Colonic mucosa (tissue), 4 donors: ENCODE results near the gene FANCE. TPM values are rescaled to one million over a fixed set of nuclear protein-coding genes. Genes with fewer than 3 reads are reported as not detected.

Experiments
- DNase-seq: peaks from one replicate; pipeline ENCODE4 v3.0.0-alpha.2; 2020
- H3K27ac ChIP-seq: fragments of 200-600 bp; one replicate; pipeline ENCODE4 v1.8.0; 2021
- H3K27me3 ChIP-seq: fragments of 200-600 bp; one replicate; pipeline ENCODE4 v1.8.0; 2021
- H3K36me3 ChIP-seq: fragments of 200-600 bp; one replicate; pipeline ENCODE4 v1.8.0; 2021
- H3K4me1 ChIP-seq: fragments of 200-600 bp; one replicate; pipeline ENCODE4 v1.8.0; 2021; ENCODE audit warnings: mild to moderate bottlenecking
- H3K4me3 ChIP-seq: fragments of 200-600 bp; one replicate; pipeline ENCODE4 v1.8.0; 2021
- H3K9ac ChIP-seq, 2 donors: one replicate each; pipeline ENCODE4 v1.7.0; 2013; ENCODE audit warnings: control low read depth in 2 of 2, low read depth in 2 of 2, low read length in 2 of 2
- H3K9me3 ChIP-seq: fragments of 200-600 bp; one replicate; pipeline ENCODE4 v1.8.0; 2021
- CTCF ChIP-seq: fragments of 200-600 bp; IDR thresholded peaks from one replicate; pipeline ENCODE4 v1.8.0; 2022; ENCODE audit warnings: antibody characterized with exemption, mild to moderate bottlenecking
- intact Hi-C: fragments of 100-400 bp; cut with DNase I; formaldehyde crosslinking; loops from one replicate; pipeline ENCODE4 v1.14.1; 2022
- total RNA-seq, 2 donors: library from RNA; stranded (reverse); fragmentation: NEBNext Ultra II Directional in 1 of 2; extraction: Animal tissue kit (Norgen Biotek cat#: 25700) in 1 of 2; gene quantifications; one replicate each; pipeline ENCODE4 v1.2.1, GENCODE V29; 2021
- donor health status: healthy.
- donor health status: DM: no; HTN: no; CAD: no.
- donor health status: DM: no; HTN: no; CAD: no.

Gene FANCE
- total RNA-seq, 2 donors from 2014 or later, result 3.7 to 10.7 TPM

- no peak overlapping the region for H3K27ac ChIP-seq
- H3K27me3 ChIP-seq, result no peaks in the 10 kb centered on the region
- no peaks in the 10 kb centered on the region for H3K36me3 ChIP-seq
- H3K4me1 ChIP-seq, result no peaks in the 10 kb centered on the region
- no peak overlapping the region for H3K9ac ChIP-seq
- TF ChIP-seq CTCF, result no peak
- H3K4me3 ChIP-seq, result no peak overlapping the region
- no peaks in the 10 kb centered on the region for H3K9me3 ChIP-seq
- intact Hi-C loops, result no loop called here
- DNase-seq, result no peak
Observed at GRCh38 chr6:35426074-35426473, 26.1 kb upstream of the FANCE start.

- intact Hi-C loops, result no loop called here
- no peak for DNase-seq
- H3K27me3 ChIP-seq, result no peaks in the 10 kb centered on the region
- H3K9ac ChIP-seq, result no peak overlapping the region
- peaks cover 3% of the 10 kb centered on the region for H3K4me1 ChIP-seq
- TF ChIP-seq CTCF, result no peak
- no peak overlapping the region for H3K4me3 ChIP-seq
- no peaks in the 10 kb centered on the region for H3K9me3 ChIP-seq
- no peaks in the 10 kb centered on the region for H3K36me3 ChIP-seq
- no peak overlapping the region for H3K27ac ChIP-seq
Observed at GRCh38 chr6:35427435-35427834, 24.7 kb upstream of the FANCE start.

GRCh38 chr6:35427851-35428321 lies 24.3 kb upstream of the FANCE start:
- Histone ChIP-seq H3K36me3 (no peaks in the 10 kb centered on the region), H3K4me3 (no peak overlapping the region), H3K27me3 (no peaks in the 10 kb centered on the region), H3K27ac (no peak overlapping the region), H3K9ac (no peak overlapping the region), H3K9me3 (no peaks in the 10 kb centered on the region), H3K4me1 (peaks cover 5% of the 10 kb centered on the region)
- no peak for DNase-seq
- intact Hi-C loops, result no loop called here
- TF ChIP-seq CTCF, result no peak

- no peak overlapping the region for H3K27ac ChIP-seq
- DNase-seq, result no peak
- H3K9ac ChIP-seq, result no peak overlapping the region
- no peaks in the 10 kb centered on the region for H3K36me3 ChIP-seq
- no peak for TF ChIP-seq CTCF
- intact Hi-C loops, result no loop called here
- no peaks in the 10 kb centered on the region for H3K27me3 ChIP-seq
- no peaks in the 10 kb centered on the region for H3K9me3 ChIP-seq
- H3K4me3 ChIP-seq, result no peak overlapping the region
- peaks cover 5% of the 10 kb centered on the region for H3K4me1 ChIP-seq
Observed at GRCh38 chr6:35428421-35429149, 23.6 kb upstream of the FANCE start.

GRCh38 chr6:35429463-35429862 lies 22.7 kb upstream of the FANCE start:
- Histone ChIP-seq H3K27me3 (no peaks in the 10 kb centered on the region), H3K36me3 (no peaks in the 10 kb centered on the region), H3K9ac (no peak overlapping the region), H3K9me3 (no peaks in the 10 kb centered on the region), H3K27ac (no peak overlapping the region), H3K4me1 (peaks cover 5% of the 10 kb centered on the region), H3K4me3 (no peak overlapping the region)
- intact Hi-C loops, result no loop called here
- no peak for DNase-seq
- TF ChIP-seq CTCF, result no peak
